Measurements from ENCODE around the gene SYTL5.

Gene SYTL5

DNA sequence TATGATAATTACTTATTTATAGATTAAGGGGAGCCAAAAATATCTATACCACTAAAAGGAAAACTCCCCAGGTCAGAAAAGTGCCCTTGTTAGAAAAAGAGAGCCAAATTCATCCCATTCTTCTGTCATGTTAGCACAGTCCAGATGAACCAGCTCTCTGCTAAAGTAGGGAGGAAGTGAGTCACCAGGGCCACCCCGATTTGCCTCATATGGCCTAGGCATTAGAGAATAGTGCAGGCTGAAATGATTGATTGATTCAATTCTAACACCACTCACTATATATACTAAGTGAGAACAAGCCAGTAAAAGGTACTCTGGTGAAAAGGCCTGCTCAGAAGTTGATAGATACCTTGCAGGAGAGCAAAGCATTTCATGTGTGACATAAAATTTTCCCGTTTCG lies 119.8 kb downstream of the SYTL5 start:
- H3K9me3 ChIP-seq (ENCODE audit: insufficient read depth, low read depth, low read length): no peaks in the 10 kb centered on the region
- H3K27me3 ChIP-seq (ENCODE audit: insufficient read depth, low read length, poor library complexity, severe bottlenecking): no peaks in the 10 kb centered on the region
- no peaks in the 10 kb centered on the region for H3F3A ChIP-seq (ENCODE audit: low read depth)
- no peaks in the 10 kb centered on the region for H3K36me3 ChIP-seq (ENCODE audit: insufficient read depth, low read length)
- no peak overlapping the region for H3K4me3 ChIP-seq (ENCODE audit: low read length, poor library complexity, severe bottlenecking)
- H3K9me2 ChIP-seq (replicated peaks; ENCODE audit: low read depth, low read length): no peaks in the 10 kb centered on the region
- H3K79me2 ChIP-seq (ENCODE audit: insufficient read depth, low read length): no peaks in the 10 kb centered on the region
- no peak overlapping the region for H3K4me2 ChIP-seq (ENCODE audit: low read depth, low read length, poor library complexity, severe bottlenecking)
- no peak overlapping the region for H3K9ac ChIP-seq (ENCODE audit: low read depth, low read length, poor library complexity, severe bottlenecking)
- no peak for TF ChIP-seq EZH2phosphoT487 (IDR thresholded peaks at IDR 0.05; ENCODE audit: borderline replicate concordance)
- H2AFZ ChIP-seq (ENCODE audit: low read length): no peak overlapping the region
- H3K4me1 ChIP-seq (ENCODE audit: insufficient read depth, low read length, poor library complexity, severe bottlenecking): no peaks in the 10 kb centered on the region
- H4K20me1 ChIP-seq (ENCODE audit: insufficient read depth, low read length, poor library complexity, severe bottlenecking): no peaks in the 10 kb centered on the region

GRCh38 chrX:38127961-38128360 lies 121.6 kb downstream of the SYTL5 start:
- no peak overlapping the region for H3K4me2 ChIP-seq (ENCODE audit: low read depth, low read length, poor library complexity, severe bottlenecking)
- no peaks in the 10 kb centered on the region for H3K36me3 ChIP-seq (ENCODE audit: insufficient read depth, low read length)
- no peak for TF ChIP-seq EZH2phosphoT487 (IDR thresholded peaks at IDR 0.05; ENCODE audit: borderline replicate concordance)
- no peak for TF ChIP-seq CTCF (conservative IDR thresholded peaks at IDR 0.05; ENCODE audit: low read length)
- H3F3A ChIP-seq (ENCODE audit: low read depth): no peaks in the 10 kb centered on the region
- no peaks in the 10 kb centered on the region for H4K20me1 ChIP-seq (ENCODE audit: insufficient read depth, low read length, poor library complexity, severe bottlenecking)
- H3K27me3 ChIP-seq (ENCODE audit: insufficient read depth, low read length, poor library complexity, severe bottlenecking): no peaks in the 10 kb centered on the region
- no peaks in the 10 kb centered on the region for H3K4me1 ChIP-seq (ENCODE audit: insufficient read depth, low read length, poor library complexity, severe bottlenecking)
- H3K4me3 ChIP-seq (ENCODE audit: low read length, poor library complexity, severe bottlenecking): no peak overlapping the region
- H3K79me2 ChIP-seq (ENCODE audit: insufficient read depth, low read length): no peaks in the 10 kb centered on the region
- H3K9ac ChIP-seq (ENCODE audit: low read depth, low read length, poor library complexity, severe bottlenecking): no peak overlapping the region
- H3K9me3 ChIP-seq (ENCODE audit: insufficient read depth, low read depth, low read length): no peaks in the 10 kb centered on the region
- no peaks in the 10 kb centered on the region for H3K9me2 ChIP-seq (replicated peaks; ENCODE audit: low read depth, low read length)
- no peak overlapping the region for H2AFZ ChIP-seq (ENCODE audit: low read length)

DNA sequence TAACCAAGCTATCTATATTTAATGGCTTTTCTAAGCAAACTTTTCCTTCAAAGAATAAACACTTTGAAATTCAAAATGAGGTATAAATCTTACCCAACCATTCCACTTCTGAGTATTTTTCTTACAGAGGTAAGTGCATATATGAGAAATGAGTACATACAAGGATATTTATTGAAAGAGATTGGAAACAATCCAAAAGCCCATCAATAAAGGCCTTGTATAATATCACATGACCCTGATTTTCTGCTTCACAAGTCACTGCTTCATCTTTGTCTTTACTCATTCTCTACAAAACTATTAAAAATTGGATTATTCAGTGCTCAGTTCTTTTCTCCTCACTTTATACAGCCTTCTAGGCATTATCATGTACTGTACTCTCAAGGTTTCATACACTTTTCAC lies 123.0 kb downstream of the SYTL5 start:
- no peaks in the 10 kb centered on the region for H3K36me3 ChIP-seq (ENCODE audit: insufficient read depth, low read length)
- no peak overlapping the region for H3K4me3 ChIP-seq (ENCODE audit: low read length, poor library complexity, severe bottlenecking)
- H2AFZ ChIP-seq (ENCODE audit: low read length): no peak overlapping the region
- no peak overlapping the region for H3K9ac ChIP-seq (ENCODE audit: low read depth, low read length, poor library complexity, severe bottlenecking)
- no peaks in the 10 kb centered on the region for H4K20me1 ChIP-seq (ENCODE audit: insufficient read depth, low read length, poor library complexity, severe bottlenecking)
- no peaks in the 10 kb centered on the region for H3K4me1 ChIP-seq (ENCODE audit: insufficient read depth, low read length, poor library complexity, severe bottlenecking)
- TF ChIP-seq CTCF (conservative IDR thresholded peaks at IDR 0.05; ENCODE audit: low read length) (no peak), EZH2phosphoT487 (IDR thresholded peaks at IDR 0.05; ENCODE audit: borderline replicate concordance) (no peak)
- no peaks in the 10 kb centered on the region for H3K79me2 ChIP-seq (ENCODE audit: insufficient read depth, low read length)
- no peak overlapping the region for H3K4me2 ChIP-seq (ENCODE audit: low read depth, low read length, poor library complexity, severe bottlenecking)
- H3K9me3 ChIP-seq (ENCODE audit: insufficient read depth, low read depth, low read length): no peaks in the 10 kb centered on the region
- H3K27me3 ChIP-seq (ENCODE audit: insufficient read depth, low read length, poor library complexity, severe bottlenecking): no peaks in the 10 kb centered on the region
- no peaks in the 10 kb centered on the region for H3F3A ChIP-seq (ENCODE audit: low read depth)
- H3K9me2 ChIP-seq (replicated peaks; ENCODE audit: low read depth, low read length): no peaks in the 10 kb centered on the region

GRCh38 chrX:38138157-38138891 lies 132.0 kb downstream of the SYTL5 start:
- Histone ChIP-seq H3K4me2 (ENCODE audit: low read depth, low read length, poor library complexity, severe bottlenecking) (no peak overlapping the region), H3K4me3 (ENCODE audit: low read length, poor library complexity, severe bottlenecking) (no peak overlapping the region), H3K4me1 (ENCODE audit: insufficient read depth, low read length, poor library complexity, severe bottlenecking) (no peaks in the 10 kb centered on the region), H3K36me3 (ENCODE audit: insufficient read depth, low read length) (no peaks in the 10 kb centered on the region), H3K79me2 (ENCODE audit: insufficient read depth, low read length) (no peaks in the 10 kb centered on the region), H4K20me1 (ENCODE audit: insufficient read depth, low read length, poor library complexity, severe bottlenecking) (no peaks in the 10 kb centered on the region), H3K9me3 (ENCODE audit: insufficient read depth, low read depth, low read length) (no peaks in the 10 kb centered on the region), H2AFZ (ENCODE audit: low read length) (no peak overlapping the region), H3K27me3 (ENCODE audit: insufficient read depth, low read length, poor library complexity, severe bottlenecking) (no peaks in the 10 kb centered on the region), H3F3A (ENCODE audit: low read depth) (no peaks in the 10 kb centered on the region), H3K9ac (ENCODE audit: low read depth, low read length, poor library complexity, severe bottlenecking) (no peak overlapping the region), H3K9me2 (replicated peaks; ENCODE audit: low read depth, low read length) (no peaks in the 10 kb centered on the region)
- TF ChIP-seq EZH2phosphoT487 (IDR thresholded peaks at IDR 0.05; ENCODE audit: borderline replicate concordance) (no peak), CTCF (conservative IDR thresholded peaks at IDR 0.05; ENCODE audit: low read length) (no peak)

Measured in Loucy (cell line).